OCI-LY1 (cell line): ENCODE measurements around the gene ANAPC2.

Experiments
- H2AFZ ChIP-seq: fragments of 200-600 bp; sonication (generic), shearing (Covaris generic); 2 replicates; pipeline ENCODE4 v1.6.0; 2014; ENCODE audit warnings: antibody characterized with exemption, mild to moderate bottlenecking, low read length
- H3F3A ChIP-seq: fragments of 200-600 bp; sonication (generic), shearing (Covaris generic); 2 replicates; pipeline ENCODE4 v1.6.0; 2014; ENCODE audit warnings: mild to moderate bottlenecking, antibody characterized with exemption, low read length, moderate library complexity; ENCODE audit not compliant: insufficient read depth
- H3K27ac ChIP-seq: fragments of 200-600 bp; sonication (generic); 2 replicates; pipeline ENCODE4 v1.5.1; 2014; ENCODE audit warnings: low read length, mixed run types, mild to moderate bottlenecking, low read depth; ENCODE audit not compliant: poor library complexity, severe bottlenecking
- H3K27me3 ChIP-seq: fragments of 200-600 bp; sonication (generic); 2 replicates; pipeline ENCODE4 v1.6.0; 2014; ENCODE audit warnings: antibody characterized with exemption, mild to moderate bottlenecking, low read length, moderate library complexity; ENCODE audit not compliant: insufficient read depth
- H3K36me3 ChIP-seq: fragments of 200-600 bp; sonication (generic); 2 replicates; pipeline ENCODE4 v1.6.1; 2014; ENCODE audit warnings: mild to moderate bottlenecking, antibody characterized with exemption, low read length, moderate library complexity, mixed read lengths; ENCODE audit not compliant: insufficient read depth
- H3K4me1 ChIP-seq: fragments of 200-600 bp; sonication (generic); 2 replicates; pipeline ENCODE4 v1.5.1; 2014; ENCODE audit warnings: mild to moderate bottlenecking, low read length, moderate library complexity; ENCODE audit not compliant: insufficient read depth, severe bottlenecking
- H3K4me2 ChIP-seq: fragments of 200-600 bp; sonication (generic), shearing (Covaris generic); 2 replicates; pipeline ENCODE4 v1.6.1; 2014; ENCODE audit warnings: low read length
- H3K4me3 ChIP-seq: fragments of 200-600 bp; sonication (generic); 2 replicates; pipeline ENCODE4 v1.5.1; 2014; ENCODE audit warnings: low read length, low read depth, mild to moderate bottlenecking, mixed read lengths; ENCODE audit not compliant: poor library complexity, severe bottlenecking
- H3K79me2 ChIP-seq: fragments of 200-600 bp; shearing (Covaris generic); 2 replicates; pipeline ENCODE4 v1.6.1; 2016; ENCODE audit warnings: mixed run types, low read length, mixed read lengths; ENCODE audit not compliant: insufficient read depth
- H3K9ac ChIP-seq: fragments of 200-600 bp; sonication (generic), shearing (Covaris generic); 2 replicates; pipeline ENCODE4 v1.6.1; 2014; ENCODE audit warnings: mild to moderate bottlenecking, low read length, mixed read lengths
- H3K9me2 ChIP-seq: fragments of 200-600 bp; sonication (generic), shearing (Covaris generic); 2 replicates; pipeline ENCODE4 v1.6.1; 2014; ENCODE audit warnings: low read depth, mild to moderate bottlenecking, low read length, mixed read lengths
- H3K9me3 ChIP-seq: fragments of 200-600 bp; shearing (Covaris generic); 2 replicates; pipeline ENCODE4 v1.6.1; 2014; ENCODE audit warnings: low read length, mixed read lengths
- H4K20me1 ChIP-seq: fragments of 200-600 bp; sonication (generic), shearing (Covaris generic); 2 replicates; pipeline ENCODE4 v1.6.0; 2016; ENCODE audit warnings: mild to moderate bottlenecking, low read length; ENCODE audit not compliant: insufficient read depth
- CTCF ChIP-seq: fragments of 200-600 bp; sonication (generic), shearing (Covaris generic); IDR thresholded peaks from 2 replicates; pipeline ENCODE4 v1.5.1; 2017; ENCODE audit warnings: mild to moderate bottlenecking, antibody characterized with exemption, low read length, moderate library complexity, mixed read lengths
- EZH2 ChIP-seq: fragments of 200-600 bp; sonication (generic), shearing (Covaris generic); IDR thresholded peaks from 2 replicates; pipeline ENCODE4 v1.8.0; 2017; ENCODE audit warnings: borderline replicate concordance, mixed run types, mild to moderate bottlenecking, antibody characterized with exemption, low read length, moderate library complexity, mixed read lengths

The ANAPC2 gene

DNA sequence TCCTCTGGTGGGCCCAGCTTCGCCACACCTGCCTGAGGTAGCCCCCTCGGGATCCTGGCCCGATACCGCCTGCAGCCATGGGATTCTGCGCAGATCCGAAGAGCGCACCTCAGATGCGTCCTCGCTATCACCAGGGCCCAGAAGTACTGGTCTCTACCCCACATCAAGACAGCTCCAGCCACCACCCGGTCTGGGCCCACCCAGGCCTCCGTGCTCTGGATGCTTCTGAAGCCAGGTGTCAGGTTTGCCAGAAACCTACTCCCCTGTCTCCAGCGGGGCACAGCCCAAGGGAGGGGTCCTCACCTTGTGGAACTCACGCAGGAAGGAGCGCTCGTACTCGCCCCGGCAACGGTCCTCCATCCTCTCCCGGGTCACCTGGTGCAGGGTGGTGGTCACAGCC lies 2.4 kb downstream of the ANAPC2 start:
- Histone ChIP-seq H3K79me2 (peaks cover 4% of the 10 kb centered on the region), H4K20me1 (no peaks in the 10 kb centered on the region), H3K4me2 (no peak overlapping the region), H3K36me3 (peaks cover 41% of the 10 kb centered on the region), H3K9me3 (no peaks in the 10 kb centered on the region), H3K4me1 (peaks cover 30% of the 10 kb centered on the region), H3K27me3 (no peaks in the 10 kb centered on the region), H3K9ac (no peak overlapping the region), H3K9me2 (no peaks in the 10 kb centered on the region), H3F3A (no peaks in the 10 kb centered on the region), H3K4me3 (no peak overlapping the region), H2AFZ (no peak overlapping the region), H3K27ac (no peak overlapping the region)
- no peak for TF ChIP-seq CTCF
- TF ChIP-seq EZH2: no peak

DNA sequence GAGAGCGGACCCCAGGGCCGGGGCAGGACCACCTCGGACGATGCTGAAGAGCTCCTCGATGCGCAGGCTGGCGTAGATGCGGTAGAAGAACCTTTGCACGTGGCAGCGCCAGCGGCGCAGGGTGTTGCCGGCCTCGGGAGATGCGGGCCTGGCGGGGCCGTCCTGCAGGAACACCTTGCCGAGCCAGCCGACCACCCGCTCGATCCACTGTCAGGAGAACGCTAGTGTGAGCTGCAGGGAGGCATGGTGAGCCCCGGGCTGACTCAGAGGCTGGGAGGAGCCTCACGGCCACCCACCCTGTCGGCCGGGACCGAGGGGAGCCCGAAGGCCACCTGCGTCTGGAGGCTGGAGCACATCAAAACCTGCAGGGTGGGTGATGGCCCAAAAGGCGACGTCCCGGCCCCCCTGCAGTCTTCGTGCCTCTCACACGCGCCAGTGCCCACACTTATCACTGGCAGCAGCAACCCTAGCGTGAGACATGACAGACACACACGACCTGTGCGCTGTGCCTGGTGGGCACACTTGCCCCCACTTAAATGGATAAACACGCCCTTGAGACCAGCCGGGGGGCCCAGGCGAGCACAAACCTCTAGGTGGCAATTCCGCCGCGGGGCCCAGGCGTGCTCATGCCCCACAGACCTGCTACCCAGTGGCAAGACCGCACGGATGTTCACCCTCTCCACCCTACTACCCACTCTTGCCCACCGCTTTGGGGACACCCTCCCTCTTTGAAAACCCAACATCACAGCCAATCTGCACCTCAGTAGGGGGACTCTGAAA lies 3.3 kb downstream of the ANAPC2 start:
- Histone ChIP-seq H3F3A (no peaks in the 10 kb centered on the region), H3K4me3 (no peak overlapping the region), H3K9me2 (no peaks in the 10 kb centered on the region), H2AFZ (no peak overlapping the region), H3K27me3 (no peaks in the 10 kb centered on the region), H3K36me3 (peaks cover 41% of the 10 kb centered on the region), H3K4me1 (peaks cover 30% of the 10 kb centered on the region), H3K4me2 (no peak overlapping the region), H3K27ac (no peak overlapping the region), H3K9me3 (no peaks in the 10 kb centered on the region), H3K9ac (no peak overlapping the region), H3K79me2 (peaks cover 4% of the 10 kb centered on the region), H4K20me1 (no peaks in the 10 kb centered on the region)
- TF ChIP-seq CTCF: no peak
- TF ChIP-seq EZH2: no peak

DNA sequence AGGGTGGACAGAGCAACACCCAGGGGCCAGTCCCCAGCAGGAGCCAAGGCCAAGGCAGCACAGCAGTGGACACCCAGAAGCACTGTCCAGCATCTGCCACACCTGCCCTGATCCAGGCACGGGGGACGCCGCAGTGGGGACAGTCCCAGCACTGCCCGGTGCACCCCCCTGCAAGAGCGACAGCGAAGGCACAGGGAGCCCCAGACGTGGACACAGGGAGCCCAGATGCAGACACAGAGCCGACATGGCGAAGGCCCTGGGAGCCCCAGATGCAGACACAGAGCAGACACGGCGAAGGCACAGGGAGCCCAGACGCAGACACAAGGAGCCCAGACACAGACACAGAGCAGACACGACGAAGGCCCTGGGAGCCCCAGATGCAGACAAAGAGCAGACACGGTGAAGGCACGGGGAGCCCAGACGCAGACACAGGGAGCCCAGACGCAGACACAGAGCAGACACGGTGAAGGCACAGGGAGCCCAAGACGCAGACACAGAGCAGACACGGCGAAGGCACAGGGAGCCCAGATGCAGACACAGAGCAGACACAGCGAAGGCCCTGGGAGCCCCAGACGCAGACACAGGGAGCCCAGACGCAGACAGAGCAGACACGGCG lies 4.3 kb downstream of the ANAPC2 start:
- Histone ChIP-seq H3K36me3 (peaks cover 45% of the 10 kb centered on the region), H3K27me3 (no peaks in the 10 kb centered on the region), H3K9me3 (no peaks in the 10 kb centered on the region), H3F3A (no peaks in the 10 kb centered on the region), H3K9ac (no peak overlapping the region), H4K20me1 (no peaks in the 10 kb centered on the region), H3K27ac (no peak overlapping the region), H3K4me2 (no peak overlapping the region), H3K4me1 (peaks cover 21% of the 10 kb centered on the region), H3K4me3 (no peak overlapping the region), H2AFZ (no peak overlapping the region), H3K79me2 (peaks cover 4% of the 10 kb centered on the region), H3K9me2 (no peaks in the 10 kb centered on the region)
- TF ChIP-seq EZH2 (no peak), CTCF (no peak)
